ENCODE data around the gene SLC15A3. TPM values are rescaled to one million over a fixed set of nuclear protein-coding genes. Genes with fewer than 3 reads are reported as not detected.

Gene SLC15A3
- total RNA-seq, 4 donors from 2014 or later = 8.1 to 18.9 (median 12.6) TPM

DNA sequence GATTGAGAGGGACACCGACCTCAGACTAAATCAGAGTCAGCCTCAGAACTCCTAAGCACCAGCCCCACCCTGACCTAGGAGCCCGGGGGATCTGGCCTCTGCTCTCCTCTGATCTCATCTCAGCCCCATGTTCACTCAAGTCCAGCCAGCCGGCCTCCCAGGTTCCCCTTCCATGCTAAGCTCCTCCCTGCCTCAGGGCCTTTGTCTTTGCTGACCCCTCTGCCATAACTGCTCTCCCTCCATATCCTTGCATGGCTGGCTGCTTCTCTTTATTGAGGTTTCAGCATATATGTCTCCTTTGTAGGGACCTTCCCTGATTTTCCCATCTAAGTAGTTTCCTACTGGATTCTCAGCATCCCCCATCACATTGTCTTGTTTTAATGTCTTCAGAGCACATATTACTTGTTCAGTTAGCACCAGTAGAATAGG lies 780 bp upstream of the SLC15A3 start:
- TF ChIP-seq POLR2AphosphoS5 (IDR thresholded peaks at IDR 0.05) (no peak), EP300 (IDR thresholded peaks at IDR 0.05; ENCODE audit: low read depth) (no peak), POLR2A (IDR thresholded peaks at IDR 0.05) (no peak)
- TF ChIP-seq, protein P1, sequence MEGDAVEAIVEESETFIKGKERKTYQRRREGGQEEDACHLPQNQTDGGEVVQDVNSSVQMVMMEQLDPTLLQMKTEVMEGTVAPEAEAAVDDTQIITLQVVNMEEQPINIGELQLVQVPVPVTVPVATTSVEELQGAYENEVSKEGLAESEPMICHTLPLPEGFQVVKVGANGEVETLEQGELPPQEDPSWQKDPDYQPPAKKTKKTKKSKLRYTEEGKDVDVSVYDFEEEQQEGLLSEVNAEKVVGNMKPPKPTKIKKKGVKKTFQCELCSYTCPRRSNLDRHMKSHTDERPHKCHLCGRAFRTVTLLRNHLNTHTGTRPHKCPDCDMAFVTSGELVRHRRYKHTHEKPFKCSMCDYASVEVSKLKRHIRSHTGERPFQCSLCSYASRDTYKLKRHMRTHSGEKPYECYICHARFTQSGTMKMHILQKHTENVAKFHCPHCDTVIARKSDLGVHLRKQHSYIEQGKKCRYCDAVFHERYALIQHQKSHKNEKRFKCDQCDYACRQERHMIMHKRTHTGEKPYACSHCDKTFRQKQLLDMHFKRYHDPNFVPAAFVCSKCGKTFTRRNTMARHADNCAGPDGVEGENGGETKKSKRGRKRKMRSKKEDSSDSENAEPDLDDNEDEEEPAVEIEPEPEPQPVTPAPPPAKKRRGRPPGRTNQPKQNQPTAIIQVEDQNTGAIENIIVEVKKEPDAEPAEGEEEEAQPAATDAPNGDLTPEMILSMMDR (IDR thresholded peaks at IDR 0.05) = no peak
- no peaks in the 10 kb centered on the region for H3K9me3 ChIP-seq
- peak overlapping the region; percentile 80 to 87 (median 85) for H3K27ac ChIP-seq
- WGBS, 2 donors (ENCODE audit: low coverage in 1 of 2) = 27 to 33% methylated on average over 1 to 3 of the region's 3 CpGs
- intact Hi-C loops (cut with DNase I; ENCODE audit: low total_unique reads) = no loop called here
- in situ Hi-C loops (cut with MboI; ENCODE audit: low pct_ligation_motif_present in 1 of 4, low pct_unique_long_range_greater_than_20kb in 1 of 4, low sequenced_read_pairs in 3 of 4) = no loop called here
- H3K4me3 ChIP-seq = peak overlapping the region; percentile 35 to 56 (median 44)
- peaks cover 0 to 35% (median 9%) of the 10 kb centered on the region in 4 donors for H3K4me1 ChIP-seq
- no peaks in the 10 kb centered on the region for H3K27me3 ChIP-seq
- no peaks in the 10 kb centered on the region for H3K36me3 ChIP-seq
- no peak for DNase-seq

DNA sequence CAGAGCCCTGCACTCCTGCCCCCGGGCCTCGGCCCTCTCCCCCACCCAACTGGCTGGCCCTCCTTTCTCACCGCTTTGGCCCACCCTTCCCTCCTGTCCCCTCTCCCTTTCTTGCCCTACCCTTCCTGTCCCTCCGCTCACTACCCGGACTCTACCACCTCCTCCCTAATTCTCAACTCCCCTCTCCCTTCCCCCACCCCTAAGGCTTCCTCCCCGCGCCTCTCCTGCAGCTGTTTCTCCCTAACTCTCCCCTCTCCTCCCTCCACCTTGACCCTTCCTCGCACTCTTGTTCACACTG lies 421 bp downstream of the SLC15A3 start:
- H3K4me3 ChIP-seq = peak overlapping the region; percentile 35 to 56 (median 44)
- intact Hi-C loops (cut with DNase I; ENCODE audit: low total_unique reads) (no loop called here), in situ Hi-C loops (cut with MboI; ENCODE audit: low pct_ligation_motif_present in 1 of 4, low pct_unique_long_range_greater_than_20kb in 1 of 4, low sequenced_read_pairs in 3 of 4) (no loop called here)
- peaks cover 0 to 35% (median 9%) of the 10 kb centered on the region in 4 donors for H3K4me1 ChIP-seq
- no peak for DNase-seq
- H3K36me3 ChIP-seq = no peaks in the 10 kb centered on the region
- H3K27me3 ChIP-seq = no peaks in the 10 kb centered on the region
- H3K27ac ChIP-seq = peak overlapping the region; percentile 80 to 87 (median 85)
- 23 to 38% methylated on average over 6 to 8 of the region's 8 CpGs for WGBS, 2 donors (ENCODE audit: low coverage in 1 of 2)
- TF ChIP-seq EP300 (IDR thresholded peaks at IDR 0.05; ENCODE audit: low read depth) (no peak), POLR2AphosphoS5 (IDR thresholded peaks at IDR 0.05) (no peak)
- H3K9me3 ChIP-seq = no peaks in the 10 kb centered on the region

DNA sequence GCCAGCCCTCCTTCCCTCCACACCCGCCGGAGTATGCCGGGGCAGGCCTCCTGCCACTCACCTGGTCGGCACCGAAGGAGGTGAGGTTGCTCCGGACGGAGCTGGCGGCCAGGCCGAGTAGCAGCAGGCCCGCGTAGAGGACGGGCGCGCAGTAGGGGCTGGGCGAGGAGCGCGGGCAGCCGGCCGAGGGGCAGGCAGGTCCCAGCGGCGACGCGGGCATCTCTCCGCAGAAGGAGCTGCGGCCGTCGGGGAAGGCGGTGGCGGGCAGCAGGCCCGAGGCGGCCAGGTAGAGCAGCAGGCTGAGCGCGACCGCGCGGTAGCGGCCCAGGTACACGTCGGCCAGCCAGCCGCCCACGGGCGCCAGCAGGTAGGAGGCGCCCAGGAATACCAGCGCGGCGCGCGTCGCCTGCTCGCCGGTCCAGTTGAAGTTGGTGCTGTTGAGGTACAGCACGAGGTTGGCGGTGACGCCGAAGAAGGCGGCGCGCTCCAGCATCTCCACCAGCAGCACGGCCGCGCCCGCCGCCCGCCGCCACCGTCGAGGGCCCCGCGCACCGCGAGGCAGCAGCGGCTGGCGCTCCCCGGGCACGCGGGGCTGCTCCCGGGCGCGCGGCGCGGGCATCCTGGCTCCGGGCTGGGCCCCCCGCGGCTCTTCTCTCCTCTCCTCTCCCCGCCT lies 907 bp downstream of the SLC15A3 start:
- Histone ChIP-seq H3K9me3 (no peaks in the 10 kb centered on the region), H3K4me3 (peak overlapping the region; percentile 35 to 56 (median 44)), H3K27ac (peak overlapping the region; percentile 80 to 87 (median 85)), H3K36me3 (no peaks in the 10 kb centered on the region), H3K4me1 (peaks cover 0 to 35% (median 9%) of the 10 kb centered on the region in 4 donors), H3K27me3 (no peaks in the 10 kb centered on the region)
- TF ChIP-seq EP300 (IDR thresholded peaks at IDR 0.05; ENCODE audit: low read depth) (no peak), POLR2A (IDR thresholded peaks at IDR 0.05) (no peak), POLR2AphosphoS5 (IDR thresholded peaks at IDR 0.05) (no peak)
- in situ Hi-C loops (cut with MboI; ENCODE audit: low pct_ligation_motif_present in 1 of 4, low pct_unique_long_range_greater_than_20kb in 1 of 4, low sequenced_read_pairs in 3 of 4) = no loop called here
- no peak for DNase-seq
- intact Hi-C loops (cut with DNase I; ENCODE audit: low total_unique reads) = no loop called here
- WGBS, 2 donors (ENCODE audit: low coverage in 1 of 2) = 0 to 51% methylated on average over 1 to 62 of the region's 86 CpGs

DNA sequence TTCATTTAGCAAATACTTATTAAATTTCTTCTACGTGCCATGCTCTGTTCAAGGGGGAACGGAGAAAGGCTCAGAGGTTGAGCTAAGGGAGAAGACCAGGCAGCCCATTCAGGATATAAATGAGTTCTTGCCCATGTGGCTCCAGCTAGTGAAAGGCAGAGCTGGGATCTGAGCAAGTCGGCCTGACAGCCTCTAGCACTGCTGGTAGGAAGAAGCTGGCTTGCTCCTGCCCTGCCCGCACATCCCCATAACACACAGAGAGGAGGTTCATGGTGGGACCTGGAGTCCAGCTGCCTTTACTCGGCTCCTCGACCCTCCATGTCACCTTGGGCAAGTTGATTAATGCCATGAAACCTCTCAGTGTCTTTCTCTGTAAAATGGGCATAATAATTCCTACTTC lies 2.0 kb downstream of the SLC15A3 start:
- in situ Hi-C loops (cut with MboI; ENCODE audit: low pct_ligation_motif_present in 1 of 4, low pct_unique_long_range_greater_than_20kb in 1 of 4, low sequenced_read_pairs in 3 of 4) = no loop called here

DNA sequence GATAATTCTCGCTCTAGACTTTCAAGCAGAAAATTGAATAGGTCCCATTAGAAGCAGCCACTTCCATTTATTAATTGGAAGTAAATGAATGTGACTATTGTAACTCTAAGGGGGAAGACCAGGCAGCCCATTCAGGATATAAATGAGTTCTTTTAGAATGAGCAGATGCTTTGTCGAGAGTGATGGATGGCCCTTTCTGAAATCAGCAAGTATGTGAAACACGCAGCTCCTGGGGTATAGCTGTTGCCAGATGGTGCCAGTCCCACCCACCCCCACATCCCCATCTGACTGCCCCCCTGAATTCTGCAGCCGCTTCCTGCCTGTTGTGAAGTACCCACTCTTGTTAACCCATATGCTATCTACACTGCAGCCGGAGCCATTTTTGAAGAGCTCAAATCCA lies 3.7 kb downstream of the SLC15A3 start:
- no peaks in the 10 kb centered on the region for H3K27me3 ChIP-seq
- WGBS, 2 donors (ENCODE audit: low coverage in 1 of 2) = 85 to 100% methylated on average over 1 to 5 of the region's 5 CpGs
- no peak for DNase-seq
- H3K4me1 ChIP-seq = peaks cover 0 to 38% (median 11%) of the 10 kb centered on the region in 4 donors
- no peaks in the 10 kb centered on the region for H3K36me3 ChIP-seq
- TF ChIP-seq, protein P1 (IDR thresholded peaks at IDR 0.05) = no peak
- no peak for TF ChIP-seq POLR2A (IDR thresholded peaks at IDR 0.05)
- TF ChIP-seq EP300 (IDR thresholded peaks at IDR 0.05; ENCODE audit: low read depth) = no peak
- TF ChIP-seq POLR2AphosphoS5 (IDR thresholded peaks at IDR 0.05) = no peak
- in situ Hi-C loops (cut with MboI; ENCODE audit: low pct_ligation_motif_present in 1 of 4, low pct_unique_long_range_greater_than_20kb in 1 of 4, low sequenced_read_pairs in 3 of 4) = no loop called here
- no peak overlapping the region for H3K4me3 ChIP-seq
- intact Hi-C loops (cut with DNase I; ENCODE audit: low total_unique reads) = no loop called here
- H3K9me3 ChIP-seq = no peaks in the 10 kb centered on the region
- H3K27ac ChIP-seq = peak overlapping the region in 1 of 4 donors; percentile 39

More for the DNA sequence above, 2.0 kb downstream of the SLC15A3 start:
- H3K9me3 ChIP-seq = no peaks in the 10 kb centered on the region
- intact Hi-C loops (cut with DNase I; ENCODE audit: low total_unique reads) = no loop called here
- 72 to 80% methylated on average over 5 to 6 of the region's 6 CpGs for WGBS, 2 donors (ENCODE audit: low coverage in 1 of 2)
- peak overlapping the region in 3 of 4 donors; percentile 35 to 56 (median 44) for H3K4me3 ChIP-seq
- DNase-seq = no peak
- H3K36me3 ChIP-seq = no peaks in the 10 kb centered on the region
- TF ChIP-seq POLR2AphosphoS5 (IDR thresholded peaks at IDR 0.05) (no peak), POLR2A (IDR thresholded peaks at IDR 0.05) (no peak), EP300 (IDR thresholded peaks at IDR 0.05; ENCODE audit: low read depth) (no peak)
- TF ChIP-seq, protein P1 (IDR thresholded peaks at IDR 0.05) = no peak
- H3K27me3 ChIP-seq = no peaks in the 10 kb centered on the region
- H3K4me1 ChIP-seq = peaks cover 0 to 35% (median 9%) of the 10 kb centered on the region in 4 donors
- H3K27ac ChIP-seq = peak overlapping the region; percentile 4 to 85 (median 82)
